GM21723 (cell line): ENCODE measurements around the gene MAP4.

Source experiments
- ATAC-seq: cut with Tn5 transposase; IDR thresholded peaks from one replicate; pipeline ENCODE4 v1.9.1; 2021; ENCODE audit warnings: mild to moderate bottlenecking, moderate library complexity; ENCODE audit not compliant: unreplicated experiment

MAP4 gene

GRCh38 chr3:47870702-47871260 lies 145.4 kb downstream of the MAP4 start:
- ATAC-seq, result no peak

DNA sequence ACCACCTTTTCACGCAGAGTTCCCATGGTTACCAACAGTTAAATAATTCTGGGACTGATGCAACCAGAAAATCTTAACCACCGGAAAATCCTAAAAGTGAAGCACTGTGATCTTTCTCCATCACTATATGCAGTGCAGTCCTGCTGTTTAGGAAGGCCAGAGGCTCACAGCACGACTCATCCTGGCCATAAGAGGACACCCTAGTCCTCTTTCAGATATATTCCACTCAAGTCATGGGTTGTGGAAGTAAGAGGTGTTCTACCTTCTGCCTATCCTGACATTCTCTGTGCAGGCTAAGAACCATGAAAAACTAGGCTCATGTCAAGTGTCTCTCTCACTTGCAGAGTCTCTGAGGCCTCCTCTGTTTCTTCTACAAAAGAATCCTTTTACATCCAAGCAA lies 146.1 kb downstream of the MAP4 start:
- no peak for ATAC-seq

GRCh38 chr3:47868306-47868705 lies 147.9 kb downstream of the MAP4 start:
- no peak for ATAC-seq

DNA sequence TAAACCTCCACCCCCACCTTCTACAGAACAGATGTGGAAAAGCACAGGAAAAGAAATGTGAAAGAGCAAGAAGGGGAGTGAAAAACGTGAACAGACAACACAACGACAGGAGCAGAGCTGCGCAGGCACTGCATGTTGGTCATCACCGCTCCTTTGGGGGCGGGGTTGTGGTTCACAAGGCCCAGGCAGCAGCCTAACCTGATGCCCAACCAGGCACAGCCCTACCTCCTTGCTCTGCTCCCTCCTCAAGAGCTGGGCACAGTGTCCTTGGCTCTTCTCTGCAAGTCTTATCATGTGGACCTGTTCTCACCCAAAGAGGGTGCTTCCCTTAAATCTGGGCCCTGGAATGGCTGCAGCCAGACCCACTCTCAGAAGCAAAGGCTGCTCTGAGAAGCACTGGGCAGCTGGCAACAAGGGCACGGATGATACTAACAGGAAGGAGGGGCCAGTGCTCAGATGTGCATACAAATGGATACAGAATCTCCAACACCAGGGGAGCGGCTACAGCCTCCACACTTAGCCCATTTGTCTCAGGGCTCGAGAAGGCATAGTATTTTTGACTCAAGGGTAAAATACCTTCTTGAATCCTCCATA lies 148.7 kb downstream of the MAP4 start:
- ATAC-seq, result no peak

GRCh38 chr3:47865192-47865591 lies 151.0 kb downstream of the MAP4 start:
- no peak for ATAC-seq

DNA sequence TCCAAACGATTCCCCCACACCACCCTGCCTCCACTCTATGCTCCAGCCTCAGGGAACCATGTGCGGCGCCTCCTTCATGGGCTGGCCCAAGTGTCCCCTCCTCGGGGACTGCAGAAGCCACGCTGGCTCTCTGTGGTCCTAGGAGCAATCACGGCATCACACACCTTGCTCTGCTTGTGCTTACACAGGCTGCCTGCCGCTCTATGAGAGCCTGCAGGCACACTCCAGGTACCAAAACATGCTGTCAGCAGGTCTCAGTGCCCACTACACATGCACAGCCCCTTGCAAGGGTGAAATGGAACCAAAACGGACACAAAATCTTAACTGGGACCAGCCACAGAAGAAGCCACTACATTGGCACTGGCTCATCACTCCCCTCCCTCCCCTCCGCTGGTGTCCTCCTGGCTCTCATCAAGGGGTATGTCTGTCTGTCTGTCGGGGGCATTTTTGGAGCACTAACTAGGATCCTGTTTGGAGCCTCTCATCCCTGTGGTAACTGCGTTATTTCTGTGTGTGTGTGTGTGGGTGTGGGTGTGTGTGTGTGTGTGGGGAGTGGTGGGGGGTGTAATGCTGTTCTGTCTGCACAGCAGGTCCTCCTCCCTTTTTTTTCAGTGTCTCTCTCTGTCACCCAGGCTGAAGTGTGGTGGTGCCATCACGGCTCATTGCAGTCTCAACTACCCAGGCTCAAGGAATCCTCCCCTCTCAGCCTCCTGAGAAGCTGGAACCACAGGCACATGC lies 152.7 kb downstream of the MAP4 start:
- ATAC-seq, result no peak

- ATAC-seq, result no peak
Observed at GRCh38 chr3:47859956-47860605, 156.1 kb downstream of the MAP4 start.

GRCh38 chr3:47857151-47857550 lies 159.1 kb downstream of the MAP4 start:
- ATAC-seq, result no peak

DNA sequence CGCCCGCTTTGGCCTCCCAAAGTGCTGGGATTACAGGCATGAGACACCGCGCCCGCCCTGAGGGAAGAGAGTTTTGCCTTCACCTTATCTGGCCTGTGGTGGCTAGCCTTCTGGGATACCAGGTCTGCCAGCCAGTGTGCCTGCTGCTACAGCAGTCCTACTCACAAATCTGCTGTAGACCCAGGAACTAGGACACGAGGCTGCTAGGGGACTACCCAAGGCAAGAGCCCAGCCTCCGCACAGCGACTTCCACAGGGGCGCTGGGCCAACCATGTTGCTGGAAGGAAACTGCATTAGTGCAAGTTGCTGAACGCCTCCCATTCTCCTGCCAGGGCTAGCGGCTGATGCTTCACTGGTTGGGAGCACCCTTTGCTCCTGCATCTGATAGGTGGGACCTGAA lies 159.5 kb downstream of the MAP4 start:
- no peak for ATAC-seq

DNA sequence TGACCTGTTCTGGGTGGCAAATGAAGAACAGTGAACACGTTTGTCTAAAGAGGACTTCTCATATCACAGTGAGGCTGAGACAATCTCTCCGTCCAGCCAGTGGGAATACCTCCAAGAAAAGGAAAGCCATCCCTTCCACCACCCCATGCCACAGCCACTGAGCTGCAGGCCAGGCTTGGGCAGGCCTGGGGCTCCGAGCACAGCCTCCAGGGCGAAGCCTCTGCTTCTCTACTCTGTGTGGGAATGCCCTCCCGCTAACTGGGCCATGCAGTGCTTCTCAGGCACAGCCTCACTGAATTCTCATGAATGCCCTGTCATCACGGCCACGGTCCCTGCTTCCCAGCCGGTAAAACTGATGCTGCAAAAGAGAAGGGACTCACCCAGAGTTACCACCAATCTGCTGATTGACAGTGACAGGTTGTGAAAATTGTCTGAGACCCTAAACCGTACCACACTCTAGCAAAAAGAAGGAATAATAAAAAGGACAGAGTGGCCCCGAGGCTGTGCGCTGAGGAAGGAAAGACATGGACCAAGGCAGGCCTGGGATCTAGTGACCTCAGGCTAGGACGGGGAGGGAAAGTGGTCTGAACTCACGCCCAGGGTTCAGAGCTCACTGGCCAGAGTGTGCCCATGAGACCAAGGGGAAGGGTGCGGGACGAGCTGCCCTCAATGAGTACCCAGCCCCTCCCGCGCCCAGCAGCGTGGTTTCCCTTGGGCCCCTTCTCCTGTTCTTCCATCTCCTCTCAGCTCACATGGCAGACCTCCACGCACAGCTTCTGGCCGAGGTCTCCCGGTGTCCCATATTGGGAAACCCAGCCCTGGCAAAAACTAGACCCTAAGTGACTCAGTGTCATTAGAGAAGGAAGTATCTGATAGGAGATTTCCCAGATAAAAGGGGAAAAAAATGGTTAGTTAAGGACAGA lies 160.5 kb downstream of the MAP4 start:
- ATAC-seq, result no peak

DNA sequence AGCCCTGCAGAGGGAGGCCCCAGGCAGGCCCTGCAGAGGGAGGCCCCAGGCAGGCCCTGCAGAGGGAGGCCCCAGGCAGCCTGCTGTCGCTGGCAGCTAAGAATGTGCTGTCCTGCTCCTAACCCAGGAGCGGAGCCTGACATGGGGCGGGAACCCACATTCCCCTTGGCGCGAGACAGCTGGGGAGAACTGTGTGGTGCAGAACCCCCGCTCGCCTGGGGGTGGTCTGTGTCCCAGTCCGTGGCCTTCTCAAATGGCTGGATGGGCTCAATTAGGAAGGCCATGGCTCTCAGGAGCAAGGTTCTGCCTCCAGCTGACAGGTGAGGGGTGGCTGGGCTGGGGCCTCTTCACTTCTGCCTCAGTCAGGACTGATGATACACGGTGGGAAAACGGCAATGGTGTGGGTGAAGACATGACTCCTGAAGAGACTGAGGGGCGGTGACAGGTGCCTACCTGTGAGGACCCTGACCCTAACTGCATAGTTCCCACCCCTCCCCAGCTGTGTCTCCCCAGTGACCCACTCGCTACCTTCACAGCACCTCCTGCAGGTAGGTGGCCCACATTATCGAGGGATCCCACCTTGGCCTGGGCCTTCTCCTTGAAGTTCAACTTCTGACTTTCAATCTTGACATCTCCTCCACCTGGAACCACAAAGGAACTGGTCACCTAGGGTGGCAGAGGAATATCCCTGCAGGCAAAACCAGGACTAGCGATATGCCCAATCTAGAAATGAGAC lies 161.3 kb downstream of the MAP4 start:
- ATAC-seq, result no peak

GRCh38 chr3:47854267-47854666 lies 161.9 kb downstream of the MAP4 start:
- no peak for ATAC-seq

- no peak for ATAC-seq
Observed at GRCh38 chr3:47852604-47853602, 163.3 kb downstream of the MAP4 start.

DNA sequence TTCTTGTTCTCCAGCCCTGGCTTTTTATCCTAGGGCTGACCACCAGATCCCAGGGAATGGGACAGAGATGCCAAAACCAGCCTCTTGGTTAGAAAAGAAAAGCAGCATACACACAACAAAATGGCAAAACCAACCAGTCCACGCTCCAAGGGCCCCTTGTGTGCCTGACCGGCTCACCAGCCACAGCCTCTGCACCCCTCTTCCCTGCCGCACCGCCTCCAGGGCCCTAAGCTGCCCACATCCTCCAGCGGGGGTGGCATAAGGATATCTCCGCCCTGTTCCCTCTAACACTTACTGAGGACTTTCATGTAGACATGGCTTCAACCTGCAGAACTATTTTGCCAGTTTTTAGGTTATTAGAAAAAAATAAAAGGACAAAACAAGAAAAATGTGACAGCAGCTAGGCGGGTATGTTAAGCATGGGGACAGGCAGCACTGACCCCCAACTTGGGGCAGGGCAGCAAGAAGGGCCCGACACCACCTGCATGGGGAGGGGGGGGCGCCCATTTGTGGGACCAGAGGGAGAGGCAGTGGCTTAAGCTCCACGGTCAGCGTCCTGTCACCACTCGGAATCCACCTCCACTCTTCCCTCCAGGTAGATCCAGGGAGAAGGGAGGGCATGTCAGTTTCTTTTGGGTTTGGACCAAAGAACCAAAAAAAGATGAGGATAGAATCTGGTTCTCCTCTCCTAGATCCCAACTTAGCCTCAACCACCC lies 164.2 kb downstream of the MAP4 start:
- ATAC-seq, result no peak

GRCh38 chr3:47850564-47851410 lies 165.4 kb downstream of the MAP4 start:
- ATAC-seq, result no peak

GRCh38 chr3:47849699-47850563 lies 166.3 kb downstream of the MAP4 start:
- no peak for ATAC-seq
